Fibroblast of lung (primary cell): ENCODE results near the gene GMPPB. TPM values are rescaled to one million over a fixed set of nuclear protein-coding genes. Genes with fewer than 3 reads are reported as not detected.

Experiments used
- DNase-seq, 2 donors: peaks; one replicate each; pipeline versions ENCODE4 v3.0.0 to v3.0.0-alpha.2; 2010; ENCODE audit warnings: low read depth in 2 of 2
- H2AFZ ChIP-seq: 2 replicates; pipeline ENCODE4 v1.5.1; 2012; ENCODE audit warnings: low read length, control low read depth, inconsistent platforms
- H3K27ac ChIP-seq: 2 replicates; pipeline ENCODE4 v1.5.1; 2011; ENCODE audit warnings: low read length, control low read depth; ENCODE audit not compliant: insufficient read depth
- H3K27me3 ChIP-seq: 2 replicates; pipeline ENCODE4 v1.5.1; 2011; ENCODE audit warnings: mild to moderate bottlenecking, low read length; ENCODE audit not compliant: control insufficient read depth, insufficient read depth
- H3K36me3 ChIP-seq: 2 replicates; pipeline ENCODE4 v1.5.1; 2011; ENCODE audit warnings: low read length; ENCODE audit not compliant: control insufficient read depth, insufficient read depth
- H3K4me1 ChIP-seq: 2 replicates; pipeline ENCODE4 v1.5.1; 2011; ENCODE audit warnings: low read length; ENCODE audit not compliant: control insufficient read depth, insufficient read depth; ENCODE audit errors: extremely low read depth
- H3K4me2 ChIP-seq: 2 replicates; pipeline ENCODE4 v1.5.1; 2011; ENCODE audit warnings: low read length, control low read depth; ENCODE audit not compliant: insufficient read depth; ENCODE audit errors: extremely low read depth
- H3K4me3 ChIP-seq, 4 experiments: fragments of 200-600 bp in 1 of 4; sonication (generic) in 1 of 4; replicated peaks in 1 of 4; 2 replicates each; pipeline ENCODE4 v1.5.1; 2011 to 2016; ENCODE audit warnings: low read length in 4 of 4, low read depth in 3 of 4, mild to moderate bottlenecking in 3 of 4, control low read depth in 2 of 4, inconsistent platforms in 1 of 4, mixed read lengths in 1 of 4; ENCODE audit not compliant: insufficient read depth in 1 of 4; ENCODE audit errors: control extremely low read depth in 1 of 4
- H3K79me2 ChIP-seq: 2 replicates; pipeline ENCODE4 v1.5.1; 2012; ENCODE audit warnings: mild to moderate bottlenecking, low read length, inconsistent platforms; ENCODE audit not compliant: control insufficient read depth, insufficient read depth
- H3K9ac ChIP-seq: 2 replicates; pipeline ENCODE4 v1.5.1; 2011; ENCODE audit warnings: mild to moderate bottlenecking, low read length, control low read depth; ENCODE audit not compliant: insufficient read depth
- H3K9me3 ChIP-seq: 2 replicates; pipeline ENCODE4 v1.5.1; 2012; ENCODE audit warnings: low read depth, low read length; ENCODE audit not compliant: control insufficient read depth, insufficient read depth
- H4K20me1 ChIP-seq: 2 replicates; pipeline ENCODE4 v1.5.1; 2011; ENCODE audit warnings: low read length; ENCODE audit not compliant: control insufficient read depth, insufficient read depth; ENCODE audit errors: extremely low read depth
- CTCF ChIP-seq, 2 donors: IDR thresholded peaks in 1 of 2; conservative IDR thresholded peaks in 1 of 2; 1 replicate in 1 of 2; 2 replicates in 1 of 2; pipeline ENCODE4 v1.5.1; 2011 to 2012; ENCODE audit warnings: low read length in 2 of 2, control low read depth in 1 of 2, inconsistent platforms in 1 of 2, low read depth in 1 of 2, mild to moderate bottlenecking in 1 of 2
- EZH2 ChIP-seq: IDR thresholded peaks from 2 replicates; pipeline ENCODE4 v1.5.1; 2012; ENCODE audit warnings: low read length, control low read depth, mild to moderate bottlenecking; ENCODE audit errors: missing control alignments
- polyA plus RNA-seq, 2 donors: library from polyadenylated mRNA; depleted of rRNA in 1 of 2; stranded (reverse) in 1 of 2; unstranded in 1 of 2; fragments of >200 nt; gene quantifications; 2 replicates each; pipeline ENCODE4 v1.2.1, GENCODE V29; 2011 to 2012; ENCODE audit warnings: missing spikeins in 1 of 2
- total RNA-seq: library from RNA; depleted of rRNA; stranded (reverse); fragments of >200 nt; gene quantifications from 2 replicates; pipeline ENCODE4 v1.2.1, GENCODE V29; 2014

The GMPPB gene
- total and polyA plus RNA-seq, 2 donors (not counting 1 experiment from before 2014, with no cell fraction given): 13.7 to 14.4 TPM

- Histone ChIP-seq H3K27me3 (no peaks in the 10 kb centered on the region), H3K4me1 (peaks cover 13% of the 10 kb centered on the region), H2AFZ (no peak overlapping the region), H3K4me3 (no peak overlapping the region), H3K79me2 (peaks cover 16% of the 10 kb centered on the region), H3K27ac (no peak overlapping the region), H3K9me3 (no peaks in the 10 kb centered on the region), H4K20me1 (no peaks in the 10 kb centered on the region), H3K36me3 (peaks cover 25% of the 10 kb centered on the region), H3K9ac (no peak overlapping the region), H3K4me2 (no peak overlapping the region)
- DNase-seq: no peak
- TF ChIP-seq CTCF (conservative IDR thresholded peaks at IDR 0.05 in 1 of 2, IDR thresholded peaks at IDR 0.05 in 1 of 2; ENCODE audit: low read depth in 1 of 2, low read length in 2 of 2) (no peak), EZH2 (no peak)
These were observed 2.7 kb downstream of the GMPPB start for GRCh38 chr3:49720855-49721595.

GRCh38 chr3:49719214-49719884 lies 4.4 kb downstream of the GMPPB start, which contains the start of gene AMIGO3:
AMIGO3 (minus strand) TSS chr3:49719684; CDS start chr3:49719465, 219 bp downstream.
- no peak within 1 kb of the TSS for H3K27ac ChIP-seq
- H3K27me3 ChIP-seq: no peaks in the 10 kb centered on the region
- H3K4me3 ChIP-seq: peak within 1 kb of the TSS; percentile 43 to 58 (median 48)
- H3K79me2 ChIP-seq: peaks cover 16% of the 10 kb centered on the region
- TF ChIP-seq EZH2 (no peak), CTCF (conservative IDR thresholded peaks at IDR 0.05 in 1 of 2, IDR thresholded peaks at IDR 0.05 in 1 of 2; ENCODE audit: low read depth in 1 of 2, low read length in 2 of 2) (peak in 1 of 2 donors; percentile 53)
- H3K4me2 ChIP-seq: peak within 1 kb of the TSS; percentile 93
- H2AFZ ChIP-seq: no peak within 1 kb of the TSS
- H3K36me3 ChIP-seq: peaks cover 25% of the 10 kb centered on the region
- no peak within 1 kb of the TSS for H3K9ac ChIP-seq
- DNase-seq: peak; percentile 90 to 91
- H4K20me1 ChIP-seq: no peaks in the 10 kb centered on the region
- H3K9me3 ChIP-seq: no peaks in the 10 kb centered on the region
- H3K4me1 ChIP-seq: peaks cover 9% of the 10 kb centered on the region

- H3K79me2 ChIP-seq: peaks cover 16% of the 10 kb centered on the region
- no peaks in the 10 kb centered on the region for H3K27me3 ChIP-seq
- DNase-seq: peak in 1 of 2 donors; percentile 16
- no peaks in the 10 kb centered on the region for H3K9me3 ChIP-seq
- H3K4me3 ChIP-seq: peak overlapping the region; percentile 43 to 58 (median 48)
- H3K27ac ChIP-seq: no peak overlapping the region
- peaks cover 25% of the 10 kb centered on the region for H3K36me3 ChIP-seq
- no peak overlapping the region for H2AFZ ChIP-seq
- peaks cover 8% of the 10 kb centered on the region for H3K4me1 ChIP-seq
- no peak overlapping the region for H3K9ac ChIP-seq
- no peaks in the 10 kb centered on the region for H4K20me1 ChIP-seq
- no peak for TF ChIP-seq EZH2
- TF ChIP-seq CTCF (conservative IDR thresholded peaks at IDR 0.05 in 1 of 2, IDR thresholded peaks at IDR 0.05 in 1 of 2; ENCODE audit: low read depth in 1 of 2, low read length in 2 of 2): no peak
- peak overlapping the region; percentile 93 for H3K4me2 ChIP-seq
These were observed 4.9 kb downstream of the GMPPB start for GRCh38 chr3:49718858-49719213.
